Measurements from ENCODE around the gene VPS37D. TPM values are rescaled to one million over a fixed set of nuclear protein-coding genes. Genes with fewer than 3 reads are reported as not detected.

The VPS37D gene
- total and polyA plus RNA-seq, 2 of the 4 experiments (the other 2 are of a cell fraction): 2.3 to 3.1 TPM

DNA sequence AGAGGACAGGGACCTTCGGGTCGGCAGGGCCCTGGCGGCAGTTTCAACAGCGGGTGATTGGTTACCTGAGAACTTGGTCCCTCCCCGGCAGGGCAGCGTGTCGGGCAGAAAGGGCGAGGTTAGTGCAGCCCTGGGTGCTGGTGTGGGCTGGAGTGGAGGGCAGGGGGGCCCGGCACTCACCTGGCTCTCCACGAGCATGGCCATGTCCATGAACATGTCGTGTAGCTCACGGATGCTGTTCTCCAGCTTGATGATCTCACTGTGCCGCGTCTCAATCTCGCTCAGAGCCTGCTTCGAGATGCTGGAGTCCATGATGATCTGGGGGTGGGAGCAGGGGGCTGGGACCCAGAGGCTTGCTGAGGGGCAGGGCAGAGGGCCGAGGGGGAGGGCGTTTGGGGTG is 35.0 kb downstream of the VPS37D start:
- no peak overlapping the region for H2AK5ac ChIP-seq (ENCODE audit: low read depth, low read length)
- no peak for DNase-seq
- H3K27me3 ChIP-seq (ENCODE audit: control insufficient read depth, insufficient read depth, low read length): no peaks in the 10 kb centered on the region
- H3K14ac ChIP-seq (replicated peaks; ENCODE audit: low read depth, low read length): no peak overlapping the region
- peaks cover 45% of the 10 kb centered on the region for H4K20me1 ChIP-seq (ENCODE audit: insufficient read depth, low read length)
- H2AFZ ChIP-seq (replicated peaks; ENCODE audit: low read length, poor library complexity): no peak overlapping the region
- H4K91ac ChIP-seq (ENCODE audit: insufficient read depth, low read depth, low read length): no peak overlapping the region
- H2BK20ac ChIP-seq (ENCODE audit: low read depth, low read length): no peak overlapping the region
- in situ Hi-C loops (cut with MboI; ENCODE audit: low sequenced_read_pairs): no loop called here
- H3K27ac ChIP-seq (ENCODE audit: insufficient read depth, low read length): no peak overlapping the region
- H3K9me1 ChIP-seq (ENCODE audit: insufficient read depth, low read length): 0 out of 2 replicates have a peak, but pooled peaks cover 9% of the 10 kb centered on the region
- H4K5ac ChIP-seq (ENCODE audit: low read depth, low read length): no peak overlapping the region
- peaks cover 55% of the 10 kb centered on the region for H3K36me3 ChIP-seq (ENCODE audit: control insufficient read depth, insufficient read depth, low read length)
- TF ChIP-seq, protein P1, sequence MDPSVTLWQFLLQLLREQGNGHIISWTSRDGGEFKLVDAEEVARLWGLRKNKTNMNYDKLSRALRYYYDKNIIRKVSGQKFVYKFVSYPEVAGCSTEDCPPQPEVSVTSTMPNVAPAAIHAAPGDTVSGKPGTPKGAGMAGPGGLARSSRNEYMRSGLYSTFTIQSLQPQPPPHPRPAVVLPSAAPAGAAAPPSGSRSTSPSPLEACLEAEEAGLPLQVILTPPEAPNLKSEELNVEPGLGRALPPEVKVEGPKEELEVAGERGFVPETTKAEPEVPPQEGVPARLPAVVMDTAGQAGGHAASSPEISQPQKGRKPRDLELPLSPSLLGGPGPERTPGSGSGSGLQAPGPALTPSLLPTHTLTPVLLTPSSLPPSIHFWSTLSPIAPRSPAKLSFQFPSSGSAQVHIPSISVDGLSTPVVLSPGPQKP (IDR thresholded peaks at IDR 0.05; ENCODE audit: borderline replicate concordance, low read depth, low read length): no peak
- TF ChIP-seq MAFK (IDR thresholded peaks at IDR 0.05; ENCODE audit: low read depth, low read length): no peak
- H2BK15ac ChIP-seq (ENCODE audit: low read depth, low read length): no peak overlapping the region
- ChIA-PET POLR2A (ENCODE audit: unreplicated experiment) (no interaction called here), CTCF (interaction anchor here (0.6 to 0.9 kb wide), 3 partner anchors 11 to 23 kb away, joined by 3 to 4 read pairs (median 3); no protein-coding TSS in a partner anchor)
- H3K23ac ChIP-seq (ENCODE audit: low read depth, low read length): no peak overlapping the region
- H3K4me2 ChIP-seq (ENCODE audit: low read depth, low read length): no peak overlapping the region
- dilution Hi-C loops (cut with HindIII; ENCODE audit: low sequenced_read_pairs, unreplicated experiment): no loop called here
- H3K56ac ChIP-seq (ENCODE audit: extremely low read depth, insufficient read depth, low read length): no peak overlapping the region
- peaks cover 5 to 29% of the 10 kb centered on the region in 2 experiments; a peak in 3 of 4 replicates for H3K79me1 ChIP-seq (ENCODE audit: low read depth in 1 of 2, low read length in 2 of 2)
- no peak overlapping the region for H3K4me3 ChIP-seq (ENCODE audit: insufficient read depth, low read depth, low read length)
- H4K8ac ChIP-seq (ENCODE audit: low read depth in 2 of 2, low read length in 2 of 2): no peak overlapping the region
- no peak overlapping the region for H3K4ac ChIP-seq (ENCODE audit: low read depth, low read length)
- no peak overlapping the region for H3K9ac ChIP-seq (ENCODE audit: low read depth, low read length)
- no peak overlapping the region for H2BK5ac ChIP-seq (ENCODE audit: low read depth, low read length, poor library complexity, severe bottlenecking)
- BruUV-seq (replicated peaks): no TSS peak
- H3K18ac ChIP-seq (ENCODE audit: low read depth, low read length): no peak overlapping the region
- intact Hi-C loops (cut with micrococcal nuclease): no loop called here
- H3K4me1 ChIP-seq (ENCODE audit: control insufficient read depth, insufficient read depth, low read length): peaks cover 8% of the 10 kb centered on the region
- 95% methylated on average over 6 of the region's 18 CpGs; no CpG with 5 or more reads in 1 of the 2 experiments for WGBS, 2 experiments (ENCODE audit: extremely low coverage in 2 of 2, insufficient read length in 1 of 2)
- no peak for ATAC-seq (ENCODE audit: low read depth)
- H2AK9ac ChIP-seq (replicated peaks; ENCODE audit: low read depth, low read length, poor library complexity): no peak overlapping the region
- no peak overlapping the region for H2BK120ac ChIP-seq (ENCODE audit: low read depth, low read length)
- no peaks in the 10 kb centered on the region for H3K9me3 ChIP-seq (ENCODE audit: control insufficient read depth, insufficient read depth, low read length)

Data from IMR-90 (cell line).